Measurements from ENCODE around the gene SUSD6. TPM values are rescaled to one million over a fixed set of nuclear protein-coding genes. Genes with fewer than 3 reads are reported as not detected.
A peak's percentile ranks its signal among the peaks of the same experiment; 100 is the strongest.
"Not testable (repeated sequence)": the region's sequence is repeated elsewhere in the genome, so short reads cannot be mapped to it uniquely, and the experiment has no call there.

Gene SUSD6
- total and polyA plus RNA-seq, 12 donors = 5.9 to 46.3 (median 25.2) TPM

DNA sequence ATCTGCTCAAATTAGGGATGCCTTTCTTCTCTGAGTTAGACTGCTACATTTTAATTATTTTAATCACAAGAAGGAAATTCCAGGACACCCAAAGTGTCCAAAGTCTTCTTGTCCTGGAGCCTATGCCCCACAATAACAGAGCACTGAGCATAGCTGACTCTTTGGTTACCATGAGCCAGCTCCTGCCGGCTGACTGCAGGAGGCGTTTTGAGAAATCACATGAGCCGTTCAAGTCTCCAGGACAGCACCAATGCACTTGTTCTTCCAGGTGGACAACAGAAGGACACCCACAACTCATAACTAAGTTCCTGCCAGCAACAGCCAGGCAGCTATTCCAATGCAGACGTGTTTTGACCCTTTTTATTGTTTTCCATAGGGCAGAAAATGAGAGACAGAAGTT lies 109.5 kb downstream of the SUSD6 start:
- Histone ChIP-seq H3K4me1 (peaks cover 9 to 56% (median 37%) of the 10 kb centered on the region in 9 donors), H3K4me3 (no peak overlapping the region), H3K9me3 (no peaks in the 10 kb centered on the region), H3K27me3 (no peaks in the 10 kb centered on the region), H3K27ac (no peak overlapping the region), H3K36me3 (no peaks in the 10 kb centered on the region)
- intact Hi-C loops (cut with DNase I) = loop anchor here in 2 of 10 donors (2.0 to 5.0 kb wide), 2 partner anchors 109 to 110 kb away; partner anchors contain the start of gene SUSD6 (in 2 of the 2)
- no peak for ATAC-seq
- WGBS, 2 donors = 59 to 63% methylated on average over 4 of the region's 4 CpGs
- no peak for DNase-seq
- peak in 1 of 9 donors; percentile 10 for TF ChIP-seq CTCF (IDR thresholded peaks at IDR 0.05)

DNA sequence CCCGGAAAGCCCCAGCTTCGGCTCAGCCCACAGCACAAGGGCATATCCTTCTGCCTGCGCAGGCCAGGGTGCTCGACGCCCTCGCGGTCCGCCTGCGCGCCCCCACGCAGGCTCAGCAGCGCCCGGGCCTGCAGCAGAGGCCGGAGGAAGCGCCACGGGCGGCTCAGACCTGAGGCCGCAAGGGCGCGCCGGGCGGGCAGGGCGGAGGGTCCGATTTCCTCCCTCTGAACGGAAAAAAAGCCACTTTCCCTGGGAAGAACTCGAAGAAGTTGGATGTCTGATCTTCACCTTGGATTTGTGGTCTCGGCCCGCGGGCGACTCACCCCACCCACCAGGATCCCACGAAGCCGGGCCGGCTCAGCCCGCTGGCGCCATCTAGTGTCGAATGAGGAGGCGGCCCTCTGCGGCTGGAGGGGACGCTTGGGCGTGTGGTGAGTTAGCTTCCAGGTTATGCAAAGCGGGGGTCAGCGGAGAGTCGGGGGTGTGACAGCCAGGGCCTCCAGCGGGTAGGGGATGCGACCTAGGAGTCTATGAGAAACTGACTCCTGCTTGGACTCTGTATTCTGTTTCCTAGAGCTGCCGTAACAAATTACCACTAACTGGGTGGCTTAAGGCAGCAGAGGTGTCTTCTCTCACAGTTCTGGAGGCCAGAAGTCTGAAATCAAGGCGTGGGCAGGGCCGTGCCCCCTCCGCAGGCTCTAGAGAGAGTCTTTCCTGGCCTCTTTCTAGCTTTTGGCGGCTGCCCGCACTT lies 115.5 kb downstream of the SUSD6 start:
- H3K27ac ChIP-seq = peak overlapping the region; percentile 31 to 89 (median 72)
- ATAC-seq (peak; percentile 94 to 97 (median 96)), DNase-seq (peak; percentile 83 to 88)
- peak; percentile 93 to 100 (median 98) for TF ChIP-seq CTCF (IDR thresholded peaks at IDR 0.05)
- 5 to 10% methylated on average over 49 to 51 of the region's 51 CpGs for WGBS, 2 donors
- H3K4me3 ChIP-seq = peak overlapping the region in 9 of 10 donors; percentile 33 to 54 (median 45)
- peaks cover 0 to 41% (median 16%) of the 10 kb centered on the region in 9 donors for H3K4me1 ChIP-seq
- no peaks in the 10 kb centered on the region for H3K36me3 ChIP-seq
- no peaks in the 10 kb centered on the region for H3K9me3 ChIP-seq
- intact Hi-C loops (cut with DNase I) = loop anchor here (1.0 to 5.0 kb wide), 9 partner anchors 120 to 190 kb away; no protein-coding TSS in a partner anchor
- no peaks in the 10 kb centered on the region for H3K27me3 ChIP-seq

GRCh38 chr14:69727860-69728259 lies 116.5 kb downstream of the SUSD6 start:
- peak overlapping the region in 6 of 10 donors; percentile 2 to 89 (median 68) for H3K27ac ChIP-seq
- intact Hi-C loops (cut with DNase I) = loop anchor here (1.0 to 5.0 kb wide), 9 partner anchors 121 to 191 kb away; no protein-coding TSS in a partner anchor
- no peaks in the 10 kb centered on the region for H3K36me3 ChIP-seq
- no peaks in the 10 kb centered on the region for H3K9me3 ChIP-seq
- H3K27me3 ChIP-seq = no peaks in the 10 kb centered on the region
- no peak for DNase-seq
- ATAC-seq = peak in 1 of 8 donors; percentile 2
- 85 to 91% methylated on average over 4 of the region's 4 CpGs for WGBS, 2 donors
- H3K4me3 ChIP-seq = no peak overlapping the region
- TF ChIP-seq CTCF (IDR thresholded peaks at IDR 0.05) = no peak
- H3K4me1 ChIP-seq = peaks cover 0 to 41% (median 16%) of the 10 kb centered on the region in 9 donors

DNA sequence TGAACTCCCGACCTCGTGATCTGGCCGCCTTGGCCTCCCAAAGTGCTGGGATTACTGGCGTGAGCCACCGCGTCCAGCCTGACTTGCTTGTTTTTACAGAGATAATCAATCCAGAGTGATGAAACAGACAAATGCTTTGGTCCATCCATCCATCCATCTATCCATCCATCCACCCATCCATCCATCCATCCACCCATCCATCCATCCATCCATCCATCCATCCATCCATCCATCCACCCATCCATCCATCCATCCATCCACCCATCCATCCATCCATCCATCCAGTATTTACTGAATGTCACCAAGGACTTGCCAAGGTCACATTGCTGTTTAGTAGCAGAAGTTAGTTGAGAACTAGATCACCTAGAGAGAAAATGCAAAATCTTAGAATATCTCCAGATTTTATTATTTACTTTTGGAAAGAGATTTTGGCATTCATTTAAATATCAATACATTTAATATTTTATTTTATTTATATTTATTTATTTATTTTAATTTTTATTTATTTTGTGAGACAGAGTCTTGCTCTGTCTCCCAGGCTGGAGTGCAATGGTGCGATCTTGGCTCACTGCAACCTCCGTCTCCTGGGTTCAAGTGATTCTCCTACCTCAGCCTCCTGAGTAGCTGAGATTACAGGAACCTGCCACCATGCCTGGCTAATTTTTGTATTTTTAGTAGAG lies 120.7 kb downstream of the SUSD6 start:
- H3K4me1 ChIP-seq = peaks cover 0 to 22% (median 11%) of the 10 kb centered on the region in 9 donors
- H3K27ac ChIP-seq; ATAC-seq; intact Hi-C loops (cut with DNase I); DNase-seq; H3K9me3 ChIP-seq; H3K27me3 ChIP-seq; H3K4me3 ChIP-seq; H3K36me3 ChIP-seq: not testable (repeated sequence)
- 96 to 99% methylated on average over 8 of the region's 8 CpGs for WGBS, 2 donors

- H3K4me3 ChIP-seq; H3K4me1 ChIP-seq; ATAC-seq; H3K9me3 ChIP-seq; DNase-seq; H3K27me3 ChIP-seq; H3K27ac ChIP-seq; intact Hi-C loops (cut with DNase I); H3K36me3 ChIP-seq: not testable (repeated sequence)
- 86 to 87% methylated on average over 4 of the region's 4 CpGs for WGBS, 2 donors
Observed at GRCh38 chr14:69736405-69736804, 125.0 kb downstream of the SUSD6 start.
